HG03342 (cell line): ENCODE data around the gene PRKCQ.
"Not testable (repeated sequence)": the region's sequence is repeated elsewhere in the genome, so short reads cannot be mapped to it uniquely, and the experiment has no call there.

Source experiments
- ATAC-seq: cut with Tn5 transposase; IDR thresholded peaks from one replicate; pipeline ENCODE4 v1.9.1; 2021; ENCODE audit warnings: mild to moderate bottlenecking, moderate library complexity; ENCODE audit not compliant: unreplicated experiment

The PRKCQ gene

DNA sequence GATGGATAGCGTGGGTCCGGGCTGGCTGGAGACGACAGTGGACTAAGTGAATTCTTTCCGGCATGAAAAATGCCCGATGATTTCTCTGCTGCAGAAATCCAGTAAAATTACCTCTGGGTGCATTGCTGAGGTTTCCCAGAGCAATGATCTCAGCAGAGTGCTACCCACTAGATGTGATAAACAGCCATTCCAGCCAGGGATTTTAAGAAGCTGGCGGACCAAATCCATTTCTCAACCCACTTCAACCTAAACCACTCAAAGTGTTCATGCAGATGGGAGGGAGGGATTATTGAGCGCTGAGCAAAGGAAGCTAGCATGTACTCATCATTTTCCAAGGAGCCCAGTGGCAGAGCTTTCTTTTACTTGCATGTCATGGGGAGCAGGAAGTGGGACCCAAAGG, 116.7 kb downstream of the PRKCQ start:
- ATAC-seq, result no peak

DNA sequence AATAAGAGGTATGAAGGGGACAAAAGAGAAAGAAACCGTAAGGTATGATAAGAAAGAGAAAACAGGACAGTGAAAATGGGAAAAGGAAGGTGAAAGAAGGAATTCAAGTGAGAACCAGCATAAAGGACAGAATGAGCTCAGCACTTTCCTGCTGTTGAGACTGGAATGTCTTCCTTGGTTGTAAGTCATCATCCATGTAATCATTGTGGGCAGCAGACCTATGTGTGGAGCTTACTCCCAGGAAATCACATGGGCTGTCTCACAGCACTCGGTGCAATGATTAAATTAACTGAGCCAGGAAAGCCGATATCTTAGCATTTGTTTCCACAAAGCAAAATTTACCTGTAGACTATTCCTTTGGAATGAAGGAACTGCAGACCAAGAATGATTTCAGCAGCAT, 118.1 kb downstream of the PRKCQ start:
- no peak for ATAC-seq

DNA sequence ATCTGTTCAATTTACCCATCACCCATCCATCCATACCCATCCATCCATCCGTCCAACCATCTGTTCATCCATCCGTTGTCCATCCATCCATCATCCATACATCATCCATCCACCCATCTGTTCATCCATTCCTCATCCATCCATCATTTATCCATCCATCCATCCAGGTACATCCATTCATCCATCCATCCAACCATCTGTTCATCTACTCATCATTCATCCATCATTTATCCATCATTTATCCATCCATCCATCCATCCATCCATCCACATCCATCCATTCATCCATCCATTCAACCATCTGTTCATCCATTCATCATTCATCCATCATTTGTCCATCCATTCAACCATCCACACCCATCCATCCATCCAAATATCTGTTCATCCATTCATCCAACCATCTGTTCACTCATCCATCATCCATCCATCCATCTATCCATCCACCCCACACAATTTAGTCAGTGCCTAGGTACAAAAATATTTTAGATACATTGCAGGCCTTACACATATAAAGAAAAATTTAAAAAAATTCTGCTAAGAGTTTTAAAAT, 119.1 kb downstream of the PRKCQ start:
- no peak for ATAC-seq

DNA sequence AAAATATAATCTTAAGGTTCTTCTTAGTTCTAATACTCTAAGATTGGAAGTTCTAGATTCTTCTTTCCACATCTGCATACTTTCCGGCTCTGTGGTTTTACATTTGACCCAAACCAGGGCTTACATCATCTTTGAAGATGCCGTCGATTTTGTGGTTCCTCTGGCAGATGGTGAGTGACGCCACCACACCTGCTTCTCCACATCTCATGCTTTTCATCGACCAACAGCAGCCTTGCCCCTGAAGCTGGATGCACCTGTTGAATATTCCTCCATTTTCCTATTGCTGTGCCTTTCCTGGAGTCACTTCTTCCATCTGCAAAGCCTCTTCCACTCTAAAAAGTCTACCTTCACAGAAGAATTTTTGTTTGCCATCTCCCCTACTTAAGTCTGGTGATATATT, 121.3 kb downstream of the PRKCQ start:
- no peak for ATAC-seq

DNA sequence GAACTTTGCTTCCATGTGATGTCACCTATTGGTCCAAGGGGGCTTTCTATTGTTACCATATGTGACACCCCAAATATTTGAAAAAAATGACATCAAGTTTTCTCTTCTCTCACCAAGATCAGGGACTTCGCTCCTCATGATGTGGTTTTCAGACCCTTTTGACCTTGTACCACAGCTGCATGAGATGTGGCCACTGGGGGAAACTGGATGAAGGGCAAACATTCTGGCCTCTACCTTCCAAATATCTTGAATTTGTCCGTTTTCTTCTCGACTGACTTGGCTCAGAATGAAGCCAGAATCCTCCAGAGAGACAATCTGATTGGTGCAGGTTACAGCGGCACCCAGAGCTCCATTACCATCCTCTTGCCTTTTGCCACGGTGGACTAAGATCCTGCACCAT, 122.7 kb downstream of the PRKCQ start:
- no peak for ATAC-seq

DNA sequence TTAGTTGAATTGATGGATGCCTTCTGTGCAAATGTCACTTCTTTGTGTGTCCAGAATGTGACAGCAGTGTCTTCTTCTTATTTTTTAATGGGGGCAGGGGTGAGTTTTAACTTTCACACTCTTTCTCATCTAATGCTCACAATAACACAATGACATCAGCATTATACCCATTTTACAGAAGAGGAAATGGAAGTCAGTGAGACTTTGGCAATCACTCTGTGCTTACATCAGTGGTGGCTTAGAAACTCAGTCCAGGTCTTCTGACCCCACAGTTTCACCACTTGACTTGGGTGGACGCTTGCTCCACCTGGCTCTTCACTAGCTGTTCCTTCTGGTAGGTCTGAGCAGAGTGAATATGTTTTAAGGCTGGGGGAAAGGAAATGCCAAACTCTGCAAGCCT, 124.0 kb downstream of the PRKCQ start:
- no peak for ATAC-seq

DNA sequence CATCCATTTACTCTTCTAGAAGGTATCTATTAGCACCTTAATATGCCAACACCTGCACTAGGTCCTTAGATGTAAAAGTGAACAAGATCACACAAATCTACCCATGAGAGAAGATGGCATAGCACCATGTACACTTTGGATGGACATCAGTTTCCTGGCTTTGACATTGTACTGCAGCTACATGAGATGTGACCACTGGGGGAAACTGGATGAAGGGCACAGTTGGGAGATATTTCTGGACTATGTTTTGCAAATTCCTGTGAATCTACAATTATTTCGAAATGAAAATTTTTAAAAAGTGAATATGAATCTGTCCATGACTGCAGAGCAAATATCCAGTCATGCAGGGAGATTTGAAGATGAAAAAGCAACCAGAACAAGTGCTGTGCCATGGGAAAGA, 124.5 kb downstream of the PRKCQ start:
- ATAC-seq, result no peak

DNA sequence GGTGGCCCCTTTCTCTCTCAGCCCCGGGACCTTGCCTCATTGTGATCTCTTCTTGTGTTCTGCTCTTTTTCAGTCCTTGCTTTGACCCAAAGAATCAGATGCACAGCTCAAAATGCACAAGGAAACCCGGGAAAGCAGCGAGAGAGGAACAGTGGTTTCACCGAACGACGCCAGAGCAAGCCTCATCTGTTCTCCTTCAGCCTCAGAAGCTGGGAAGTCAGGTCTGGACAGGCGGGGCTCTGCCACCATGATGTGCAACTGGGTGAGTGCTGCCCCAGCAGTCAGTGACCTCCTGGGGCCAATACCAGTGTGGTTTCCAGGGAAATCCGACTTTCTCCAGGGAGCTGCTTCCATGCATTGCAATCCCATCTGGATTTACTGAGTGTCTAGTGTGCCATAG, 133.4 kb downstream of the PRKCQ start:
- ATAC-seq, result no peak

DNA sequence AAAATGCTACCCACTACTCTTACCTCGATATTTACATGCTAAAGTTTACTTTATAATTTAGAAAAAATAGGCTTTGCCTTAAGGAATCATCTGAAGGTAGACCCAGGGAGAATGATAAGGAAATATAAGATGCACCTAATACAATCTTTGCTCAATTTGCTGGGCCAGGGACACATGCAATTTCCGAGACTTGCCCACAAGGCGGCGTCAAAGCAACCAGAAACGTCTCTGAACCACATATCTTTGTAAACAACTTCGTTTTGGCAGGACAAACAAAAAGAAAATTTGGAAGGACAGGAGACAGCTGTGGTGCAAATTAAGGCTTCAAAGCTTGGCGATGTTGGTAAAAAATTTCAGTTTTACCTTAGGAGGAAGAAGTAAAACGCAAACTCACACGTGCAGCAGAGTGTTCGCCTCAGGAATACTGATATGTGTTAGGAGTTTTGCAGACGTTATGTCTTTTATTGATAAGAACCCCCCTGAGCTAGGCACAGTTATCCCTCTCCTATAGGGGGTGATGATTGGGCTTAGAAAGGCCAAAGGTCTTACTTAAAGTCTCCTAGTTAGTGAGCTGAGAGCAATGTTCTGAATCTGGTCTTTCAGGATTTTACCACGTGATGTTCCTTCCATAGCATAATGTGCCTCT, 134.3 kb downstream of the PRKCQ start:
- ATAC-seq, result no peak

DNA sequence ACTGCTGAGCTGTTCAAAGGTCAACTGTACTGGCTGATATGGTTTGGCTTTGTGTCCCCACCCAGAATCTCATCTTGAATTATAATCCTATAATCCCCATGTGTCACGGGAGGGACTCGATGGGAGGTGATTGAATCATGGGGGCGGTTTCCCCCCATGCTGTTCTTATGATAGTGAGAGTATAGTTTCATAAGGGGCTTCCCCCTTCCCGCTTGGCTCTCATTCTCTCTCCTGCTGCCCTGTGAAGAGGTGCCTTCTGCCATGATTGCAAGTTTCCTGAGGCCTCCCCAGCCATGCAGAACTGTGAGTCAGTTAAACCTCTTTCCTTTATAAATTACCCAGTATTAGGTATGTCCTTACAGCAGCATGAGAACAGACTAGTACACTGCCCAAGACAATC, 140.2 kb downstream of the PRKCQ start:
- not testable (repeated sequence) for ATAC-seq

DNA sequence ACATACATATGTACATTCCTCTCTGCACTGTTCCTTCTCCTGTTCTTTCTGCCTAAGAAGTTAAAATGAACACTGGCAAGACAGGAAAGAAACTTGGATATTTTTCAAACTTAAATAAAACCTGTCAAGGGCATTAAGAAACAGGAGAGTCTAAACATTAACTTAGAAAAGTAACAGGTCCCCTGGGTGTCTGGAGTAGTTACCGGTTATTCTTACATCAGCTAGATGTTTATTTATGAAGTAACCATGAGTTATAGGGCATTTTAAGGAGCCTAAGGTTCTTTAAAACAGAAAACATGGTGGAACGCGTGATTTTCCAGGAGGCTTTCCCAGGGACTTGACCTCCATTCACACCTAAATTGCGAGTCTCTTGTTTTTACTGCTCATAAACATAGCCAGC, 148.2 kb downstream of the PRKCQ start:
- ATAC-seq, result no peak

DNA sequence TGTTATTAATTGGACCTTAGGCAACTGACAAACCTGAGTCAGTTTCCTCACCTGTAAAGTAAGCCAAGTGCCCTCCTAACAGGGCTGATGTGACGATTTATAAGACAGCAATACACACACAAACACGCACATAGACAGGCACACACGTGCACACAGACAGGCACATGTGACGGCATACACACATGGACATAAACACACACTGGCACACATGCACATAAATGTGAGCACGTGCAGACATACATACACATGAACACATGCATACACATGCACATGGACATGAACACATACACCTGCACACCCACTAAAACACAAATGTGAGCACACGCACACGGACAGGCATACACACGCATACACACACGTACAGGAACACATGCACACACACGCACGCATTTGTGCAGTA, 148.9 kb downstream of the PRKCQ start:
- ATAC-seq, result no peak

DNA sequence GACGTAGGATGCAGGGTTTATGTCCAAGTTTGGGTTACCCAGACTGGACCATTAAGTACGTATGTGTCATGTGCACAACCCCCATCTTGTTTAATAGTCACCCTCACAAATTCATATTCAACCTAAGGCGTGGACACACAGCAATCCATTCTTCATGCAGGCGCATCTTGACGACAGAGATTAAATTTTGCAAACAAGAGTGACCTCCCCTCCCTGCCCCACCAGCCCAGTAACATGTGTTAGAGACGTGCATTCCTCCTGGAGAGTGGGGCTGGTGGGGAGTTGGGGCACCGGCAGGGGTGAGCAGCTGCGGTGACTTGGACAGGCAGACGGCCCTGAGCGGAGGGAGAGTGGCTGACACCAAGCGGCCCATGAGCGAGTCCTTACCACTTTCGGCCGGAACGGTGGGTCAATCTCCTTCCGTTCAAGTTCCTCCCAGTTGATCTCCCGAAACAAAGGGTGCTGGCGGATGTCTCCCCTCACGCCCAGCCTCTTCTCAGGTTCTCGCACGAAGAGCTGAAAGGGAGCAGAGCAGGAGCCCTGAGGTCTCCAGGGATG, 149.6 kb downstream of the PRKCQ start:
- no peak for ATAC-seq

DNA sequence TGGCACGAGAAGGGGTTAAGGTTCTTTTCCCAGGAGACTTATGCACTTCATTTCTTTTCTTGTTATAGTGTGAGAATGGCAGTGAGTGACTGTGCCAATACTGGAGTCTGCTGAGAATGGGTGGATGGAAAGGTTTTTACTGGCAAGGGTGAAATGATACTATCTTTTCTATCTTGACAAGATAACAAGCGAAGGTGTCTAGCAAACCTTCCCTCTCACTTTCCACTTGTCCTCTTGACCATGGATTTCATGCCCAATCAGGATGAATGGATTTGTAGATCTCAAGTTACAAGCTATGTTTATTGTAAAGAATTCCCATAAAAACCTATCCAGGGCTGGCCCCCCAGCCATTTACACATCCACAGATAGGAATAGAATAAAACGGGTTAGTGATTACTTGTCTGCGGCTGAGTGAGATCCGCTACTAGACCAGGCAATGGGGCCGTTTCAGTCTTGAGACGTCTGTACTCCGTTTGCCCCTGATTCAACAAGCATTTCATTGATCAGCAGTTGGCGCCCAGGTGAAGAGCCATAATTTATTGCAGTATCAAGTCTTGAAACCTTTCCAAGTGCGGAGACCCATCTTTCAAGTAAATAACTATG, 152.6 kb downstream of the PRKCQ start:
- ATAC-seq, result no peak

DNA sequence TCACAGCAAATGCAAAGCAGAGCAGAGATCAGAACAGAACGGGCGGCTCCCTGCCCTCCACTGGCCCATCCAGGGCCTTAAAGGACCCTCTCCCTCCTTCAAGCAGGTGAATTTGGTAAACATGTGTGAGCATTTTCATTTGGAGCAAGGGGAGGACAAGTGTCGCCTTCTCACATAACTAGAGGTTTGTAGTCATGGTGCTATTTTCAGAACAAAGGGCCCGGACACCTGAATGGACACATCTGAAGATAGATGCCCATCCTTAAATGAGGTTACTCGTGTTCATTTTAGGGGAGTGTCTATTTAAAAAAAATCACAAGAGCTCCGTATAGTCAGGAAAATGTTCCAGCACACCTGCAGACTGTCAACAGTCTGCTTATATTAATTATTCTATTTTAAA, 153.8 kb downstream of the PRKCQ start:
- no peak for ATAC-seq

DNA sequence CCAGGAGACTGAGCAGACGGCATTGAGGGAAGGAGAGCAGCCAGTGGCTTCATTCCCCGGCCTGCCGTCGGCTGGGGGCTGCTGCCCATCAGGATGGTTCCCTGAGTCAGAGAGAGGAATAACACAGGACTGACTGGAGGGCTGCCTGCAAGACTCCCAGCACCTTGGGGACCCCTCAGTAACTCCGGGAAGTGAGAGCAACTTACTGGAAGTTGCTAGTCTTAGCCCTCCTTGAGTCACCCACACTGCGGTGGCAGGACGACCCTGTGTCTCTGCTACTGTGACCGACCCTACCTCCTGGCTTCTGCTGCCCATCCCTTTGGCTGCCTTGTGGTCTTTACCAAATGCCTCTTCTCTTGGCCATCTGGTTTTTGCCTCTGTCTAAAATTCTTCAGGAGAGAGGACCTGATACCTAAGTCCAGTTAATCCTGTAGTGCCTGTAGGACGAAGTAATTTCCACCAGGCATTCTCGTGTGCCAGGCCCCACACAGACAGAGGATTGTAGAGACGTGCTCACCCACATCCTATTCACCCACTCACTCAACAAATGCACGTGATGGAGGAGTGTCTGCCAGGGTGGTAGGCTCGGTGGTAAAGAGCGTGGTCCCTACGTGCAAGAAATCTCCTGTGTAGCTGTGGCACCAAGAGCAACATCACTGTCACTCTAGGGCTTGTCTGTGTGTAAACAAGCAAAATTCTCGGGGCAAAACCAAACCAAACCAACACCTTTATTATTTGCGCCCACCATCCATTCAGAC, 156.5 kb downstream of the PRKCQ start:
- ATAC-seq, result no peak

DNA sequence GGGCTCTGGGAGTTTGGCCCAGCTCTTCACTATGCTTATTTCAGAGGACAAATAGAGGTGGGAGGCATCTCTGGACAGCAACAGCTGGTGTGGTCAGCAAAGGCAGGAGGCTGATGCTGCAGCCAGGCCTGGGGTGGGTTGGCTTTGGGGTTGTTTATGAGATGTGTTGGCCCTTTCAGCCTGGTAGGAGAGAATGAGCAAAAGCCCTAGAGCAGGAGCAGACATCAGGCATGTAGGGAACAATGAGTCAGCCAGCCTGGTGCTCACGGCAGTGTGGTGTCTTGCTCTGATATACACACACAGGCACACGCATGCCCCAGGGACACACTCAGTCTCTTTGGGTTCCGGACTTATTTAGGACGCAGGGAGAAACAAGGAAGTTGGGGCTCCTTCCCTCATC, 157.1 kb downstream of the PRKCQ start:
- ATAC-seq, result no peak

DNA sequence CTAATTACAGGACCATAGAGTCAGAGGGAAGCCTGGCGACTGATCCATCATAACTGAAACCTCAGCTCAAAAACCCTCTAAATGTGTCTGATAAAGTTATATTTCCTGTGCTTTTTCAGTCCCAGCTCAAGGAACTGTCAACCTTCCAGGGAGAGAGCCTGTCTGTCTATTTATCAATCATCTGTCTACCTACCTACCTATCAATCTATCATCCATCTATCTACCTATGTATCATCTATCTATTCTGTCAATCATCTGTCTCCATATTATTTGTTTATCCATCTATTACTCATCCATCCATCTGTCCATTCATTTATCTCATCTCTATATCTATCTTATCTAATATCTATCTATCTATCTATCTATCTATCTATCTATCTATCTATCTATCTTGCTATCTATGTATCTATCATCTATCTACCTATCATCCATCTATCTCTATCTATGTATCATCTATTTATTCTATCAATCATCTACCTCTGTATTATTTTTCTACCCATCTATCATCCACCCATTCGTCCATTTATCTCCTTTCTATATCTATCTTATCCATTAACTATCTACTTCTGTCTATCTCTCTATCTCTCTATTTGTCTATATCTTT, 161.4 kb downstream of the PRKCQ start:
- no peak for ATAC-seq

DNA sequence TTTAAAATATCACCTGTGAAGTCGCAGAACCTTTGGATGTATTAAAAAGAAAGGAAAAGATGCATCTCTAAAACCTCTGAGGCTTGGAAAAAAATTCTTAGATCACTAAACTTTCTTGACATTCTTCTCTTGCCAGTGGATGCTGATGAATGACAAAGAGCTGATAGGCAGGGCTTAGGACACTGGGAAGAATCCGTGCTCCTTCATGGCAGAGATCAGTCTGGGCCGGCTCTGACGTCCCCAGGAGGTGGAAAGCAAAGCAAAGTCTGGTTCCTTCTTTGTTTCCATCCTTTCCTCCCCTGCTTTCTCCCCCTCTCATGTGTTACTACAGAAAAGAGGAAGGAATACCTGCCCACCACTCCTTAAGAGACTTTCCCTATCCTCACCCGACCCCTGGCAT, 161.9 kb downstream of the PRKCQ start:
- no peak for ATAC-seq

DNA sequence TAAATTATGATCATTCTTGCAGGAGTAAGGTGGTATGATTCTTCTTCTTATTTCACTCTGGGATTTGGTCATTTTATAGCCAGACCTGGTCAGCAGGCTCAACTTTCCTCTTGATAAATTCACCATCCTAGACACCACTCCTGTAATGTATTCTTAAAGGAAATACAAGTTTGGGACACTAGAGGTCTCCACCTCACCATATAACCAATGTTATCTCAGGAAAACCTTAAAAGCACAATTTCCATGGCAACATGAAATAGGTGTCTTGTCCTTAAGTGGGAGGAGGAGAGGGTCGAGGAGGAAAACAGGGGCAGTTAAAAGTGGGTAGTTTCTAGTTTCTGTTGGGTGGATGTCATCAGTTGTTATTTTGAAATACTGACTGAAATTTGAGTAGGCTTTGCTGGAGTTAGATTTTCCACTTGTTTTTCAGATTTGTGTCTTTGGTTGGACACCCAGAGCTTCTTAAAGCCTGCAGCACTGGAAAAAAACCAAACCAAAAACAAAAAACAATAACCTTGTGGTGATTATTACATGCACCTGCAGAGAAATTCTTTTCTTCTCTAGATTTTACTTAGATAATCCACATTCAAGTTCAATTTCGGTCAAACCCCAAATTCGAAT, 163.1 kb downstream of the PRKCQ start:
- no peak for ATAC-seq

DNA sequence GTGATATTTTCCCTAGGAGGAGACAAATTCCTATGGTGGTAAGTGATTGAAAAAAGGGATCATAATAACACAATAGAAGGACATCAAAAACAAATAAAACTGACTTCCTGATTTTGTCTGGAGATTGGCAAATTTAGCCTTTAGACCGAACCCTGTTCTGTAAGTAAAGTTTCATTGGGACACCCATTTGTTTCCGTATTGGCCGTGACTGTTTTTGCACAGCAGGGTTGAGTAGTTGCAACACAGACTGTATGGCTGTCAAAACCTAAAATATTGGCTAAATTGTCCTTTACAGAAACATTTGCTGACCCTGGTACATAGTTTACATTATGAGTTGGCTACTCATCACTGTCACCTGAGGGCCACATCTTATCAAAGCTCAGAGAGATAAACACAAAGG, 168.6 kb downstream of the PRKCQ start:
- ATAC-seq, result no peak
